ENCODE results near the gene SIMC1.

DNA sequence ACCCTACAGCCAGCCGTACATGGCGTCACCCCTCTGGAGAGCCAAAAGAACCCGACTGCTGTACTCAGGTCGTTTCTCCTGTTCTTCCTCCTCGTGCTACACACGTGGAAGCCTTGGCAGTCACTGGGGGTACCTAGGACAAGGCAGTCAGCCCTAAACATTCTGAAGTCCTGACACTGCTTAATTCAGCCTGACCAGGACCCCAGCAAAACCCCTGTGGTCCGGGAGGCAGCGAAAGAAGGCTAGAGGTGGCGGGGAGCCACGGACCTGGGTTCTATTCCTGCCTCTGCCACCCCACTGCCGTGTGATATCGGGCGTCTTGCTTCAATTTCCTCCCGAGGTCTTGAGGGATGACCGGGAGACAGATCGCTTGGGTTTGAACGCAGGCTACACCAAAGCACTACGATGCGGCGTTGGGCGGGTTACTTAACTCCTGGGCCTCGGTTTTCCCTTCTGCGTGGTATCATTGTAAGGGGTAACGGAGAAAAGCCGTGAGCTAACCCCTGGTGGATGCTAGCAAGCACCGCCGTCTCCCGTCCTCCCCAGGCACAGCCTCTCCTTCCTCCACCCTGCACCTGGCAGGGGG lies 126.6 kb downstream of the SIMC1 start:
- TF ChIP-seq, protein P1, sequence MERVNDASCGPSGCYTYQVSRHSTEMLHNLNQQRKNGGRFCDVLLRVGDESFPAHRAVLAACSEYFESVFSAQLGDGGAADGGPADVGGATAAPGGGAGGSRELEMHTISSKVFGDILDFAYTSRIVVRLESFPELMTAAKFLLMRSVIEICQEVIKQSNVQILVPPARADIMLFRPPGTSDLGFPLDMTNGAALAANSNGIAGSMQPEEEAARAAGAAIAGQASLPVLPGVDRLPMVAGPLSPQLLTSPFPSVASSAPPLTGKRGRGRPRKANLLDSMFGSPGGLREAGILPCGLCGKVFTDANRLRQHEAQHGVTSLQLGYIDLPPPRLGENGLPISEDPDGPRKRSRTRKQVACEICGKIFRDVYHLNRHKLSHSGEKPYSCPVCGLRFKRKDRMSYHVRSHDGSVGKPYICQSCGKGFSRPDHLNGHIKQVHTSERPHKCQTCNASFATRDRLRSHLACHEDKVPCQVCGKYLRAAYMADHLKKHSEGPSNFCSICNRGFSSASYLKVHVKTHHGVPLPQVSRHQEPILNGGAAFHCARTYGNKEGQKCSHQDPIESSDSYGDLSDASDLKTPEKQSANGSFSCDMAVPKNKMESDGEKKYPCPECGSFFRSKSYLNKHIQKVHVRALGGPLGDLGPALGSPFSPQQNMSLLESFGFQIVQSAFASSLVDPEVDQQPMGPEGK (CRISPR knock-in tag; IDR thresholded peaks at IDR 0.05; ENCODE audit: borderline replicate concordance) = no peak
- no peak for TF ChIP-seq RARB (CRISPR knock-in tag; IDR thresholded peaks at IDR 0.05)
